HG03175 (cell line): ENCODE results near the gene CACNA2D3.

Experiments
- ATAC-seq: cut with Tn5 transposase; IDR thresholded peaks from one replicate; pipeline ENCODE4 v1.9.1; 2021; ENCODE audit warnings: mild to moderate bottlenecking, moderate library complexity; ENCODE audit not compliant: unreplicated experiment

The CACNA2D3 gene

GRCh38 chr3:54126551-54126950 lies 4.2 kb downstream of the CACNA2D3 start:
- no peak for ATAC-seq

- no peak for ATAC-seq
Measured at GRCh38 chr3:54127499-54128056, 5.2 kb downstream of the CACNA2D3 start.

GRCh38 chr3:54131026-54131605 lies 8.8 kb downstream of the CACNA2D3 start:
- no peak for ATAC-seq

- no peak for ATAC-seq
Measured at GRCh38 chr3:54131890-54132289, 9.5 kb downstream of the CACNA2D3 start.

GRCh38 chr3:54132685-54133084 lies 10.3 kb downstream of the CACNA2D3 start:
- ATAC-seq = no peak

- no peak for ATAC-seq
Measured at GRCh38 chr3:54133196-54133595, 10.8 kb downstream of the CACNA2D3 start.

- no peak for ATAC-seq
Measured at GRCh38 chr3:54134155-54134554, 11.8 kb downstream of the CACNA2D3 start.

GRCh38 chr3:54134713-54135112 lies 12.4 kb downstream of the CACNA2D3 start:
- ATAC-seq = no peak

- ATAC-seq = no peak
Measured at GRCh38 chr3:54137311-54137710, 15.0 kb downstream of the CACNA2D3 start.

GRCh38 chr3:54138937-54139547 lies 16.7 kb downstream of the CACNA2D3 start:
- ATAC-seq = no peak

- no peak for ATAC-seq
Measured at GRCh38 chr3:54139630-54140029, 17.3 kb downstream of the CACNA2D3 start.

- no peak for ATAC-seq
Measured at GRCh38 chr3:54144284-54144683, 21.9 kb downstream of the CACNA2D3 start.

GRCh38 chr3:54146506-54147239 lies 24.3 kb downstream of the CACNA2D3 start:
- peak; percentile 53 for ATAC-seq

- ATAC-seq = no peak
Measured at GRCh38 chr3:54150864-54151467, 28.6 kb downstream of the CACNA2D3 start.

- no peak for ATAC-seq
Measured at GRCh38 chr3:54153477-54153876, 31.1 kb downstream of the CACNA2D3 start.

- ATAC-seq = no peak
Measured at GRCh38 chr3:54157860-54158259, 35.5 kb downstream of the CACNA2D3 start.

- ATAC-seq = no peak
Measured at GRCh38 chr3:54159917-54160316, 37.6 kb downstream of the CACNA2D3 start.

- no peak for ATAC-seq
Measured at GRCh38 chr3:54163441-54163840, 41.1 kb downstream of the CACNA2D3 start.

GRCh38 chr3:54164192-54164975 lies 42.0 kb downstream of the CACNA2D3 start:
- ATAC-seq = no peak

- no peak for ATAC-seq
Measured at GRCh38 chr3:54165865-54166264, 43.5 kb downstream of the CACNA2D3 start.

GRCh38 chr3:54167999-54168398 lies 45.6 kb downstream of the CACNA2D3 start:
- ATAC-seq = no peak
